K562 (cell line): Measurements from ENCODE around the gene TEAD3. TPM values are rescaled to one million over a fixed set of nuclear protein-coding genes. Genes with fewer than 3 reads are reported as not detected.

Experiments used
- ARID2 ChIP-seq: fragments of 450-650 bp; IDR thresholded peaks from 2 replicates; pipeline ENCODE4 v1.6.1; 2017; ENCODE audit warnings: antibody characterized with exemption, mild to moderate bottlenecking
- CEBPZ ChIP-seq: fragments of 150-350 bp; IDR thresholded peaks from 2 replicates; pipeline ENCODE4 v1.6.1; 2014; ENCODE audit warnings: low read depth, mild to moderate bottlenecking, low read length, borderline replicate concordance
- DDX20 ChIP-seq: fragments of 450-650 bp; IDR thresholded peaks from 2 replicates; pipeline ENCODE4 v1.6.1; 2016; ENCODE audit warnings: missing genetic modification characterization, low read depth, mild to moderate bottlenecking, missing compliant biosample characterization, moderate library complexity
- DPF2 ChIP-seq: fragments of 450-650 bp; IDR thresholded peaks from 2 replicates; pipeline ENCODE4 v1.6.1; 2016
- FOXO4 ChIP-seq: fragments of 450-650 bp; formaldehyde crosslinking; IDR thresholded peaks from 2 replicates; pipeline ENCODE4 v1.4.0; 2020; ENCODE audit warnings: mild to moderate bottlenecking, moderate library complexity
- KLF13 ChIP-seq: fragments of 450-650 bp; IDR thresholded peaks from 2 replicates; pipeline ENCODE4 v1.6.1; 2016; ENCODE audit warnings: missing genetic modification characterization, low read depth, mild to moderate bottlenecking, missing compliant biosample characterization, moderate library complexity, borderline replicate concordance
- MEF2D ChIP-seq: conservative IDR thresholded peaks from 2 replicates; pipeline ENCODE4 v1.6.1; 2016; ENCODE audit warnings: low read depth, missing genetic modification characterization, missing compliant biosample characterization
- MYBL2 ChIP-seq, 2 experiments: fragments of 450-650 bp in 1 of 2; sonication (generic) in 1 of 2; formaldehyde crosslinking in 1 of 2; IDR thresholded peaks; 2 replicates each; pipeline versions ENCODE4 v1.6.1 to v1.8.1; 2017 to 2022; ENCODE audit warnings: borderline replicate concordance in 1 of 2, inconsistent platforms in 1 of 2, low read depth in 1 of 2, mild to moderate bottlenecking in 1 of 2, missing genetic modification reagents in 1 of 2, moderate library complexity in 1 of 2
- SUPT5H ChIP-seq: fragments of 450-650 bp; IDR thresholded peaks from 2 replicates; pipeline ENCODE4 v1.6.1; 2016
- TCFL5 ChIP-seq: fragments of 250-450 bp; sonication (Bioruptor Pico); conservative IDR thresholded peaks from 2 replicates; pipeline ENCODE4 v1.6.1; 2021; ENCODE audit warnings: mild to moderate bottlenecking, moderate library complexity, matching md5 sums
- U2AF2 ChIP-seq: fragments of 200-400 bp; formaldehyde crosslinking; optimal IDR thresholded peaks from 2 replicates; pipeline ENCODE3; 2017; ENCODE audit warnings: low read depth, mild to moderate bottlenecking, low read length
- USF1 ChIP-seq: sonication (generic); formaldehyde crosslinking; IDR thresholded peaks from 2 replicates; pipeline ENCODE4 v1.9.0; 2022; ENCODE audit warnings: mild to moderate bottlenecking, missing genetic modification reagents
- ZBTB1 ChIP-seq: sonication (generic); formaldehyde crosslinking; IDR thresholded peaks from 2 replicates; pipeline ENCODE4 v1.8.1; 2023; ENCODE audit warnings: missing genetic modification reagents, low read depth, mild to moderate bottlenecking, borderline replicate concordance
- ZNF121 ChIP-seq: sonication (generic); formaldehyde crosslinking; conservative IDR thresholded peaks from 2 replicates; pipeline ENCODE4 v1.8.0; 2022; ENCODE audit warnings: missing genetic modification reagents
- ZNF444 ChIP-seq: fragments of 250-450 bp; sonication (Bioruptor Pico); IDR thresholded peaks from 2 replicates; pipeline ENCODE4 v1.4.0; 2020; ENCODE audit warnings: mild to moderate bottlenecking, moderate library complexity
- ZNF644 ChIP-seq: fragments of 200-800 bp; sonication (Bioruptor generic); IDR thresholded peaks from 2 replicates; pipeline ENCODE4 v1.6.1; 2016; ENCODE audit warnings: low read depth, missing genetic modification characterization, missing compliant biosample characterization
- polyA plus RNA-seq, 8 experiments: library from polyadenylated mRNA; depleted of rRNA in 4 of 8; stranded (reverse) in 5 of 8; unstranded in 3 of 8; fragments of >200 nt; fragmentation: Nextera tagmentation in 2 of 8; fragmentation: Illumina TruSeq in 1 of 8; extraction: Ambion mirVana in 2 of 8; extraction: Trizol in 1 of 8; gene quantifications; 2 replicates each; pipeline versions ENCODE4 v1.2.1 to v1.2.3, GENCODE V29; 2011 to 2014; ENCODE audit warnings: inconsistent platforms in 1 of 8, missing spikeins in 1 of 8
- total RNA-seq, 7 experiments: library from RNA; depleted of rRNA in 6 of 7; stranded (reverse); fragments of >200 nt in 6 of 7; fragmentation: Illumina TruSeq in 2 of 7; extraction: Trizol in 2 of 7; gene quantifications; 2 replicates each; pipeline versions ENCODE4 v1.2.1 to v1.2.3, GENCODE V29; 2011 to 2021; ENCODE audit warnings: low replicate concordance in 1 of 7
- TF ChIP-seq, protein P1 (sequence below): sonication (generic); formaldehyde crosslinking; IDR thresholded peaks from 2 replicates; pipeline ENCODE4 v1.5.0; 2020; ENCODE audit warnings: missing genetic modification reagents
- TF ChIP-seq, protein P2 (sequence below): fragments of 250-450 bp; sonication (Bioruptor Pico); IDR thresholded peaks from 2 replicates; pipeline ENCODE4 v1.9.0; 2021; ENCODE audit warnings: mild to moderate bottlenecking, inconsistent platforms

TEAD3 gene
- total and polyA plus RNA-seq, 9 of the 15 experiments (the other 6 are each of a cell fraction or from before 2014, with no cell fraction given): 0.63 to 13.2 (median 3.3) TPM

GRCh38 chr6:35468181-35468979 is 28.5 kb downstream of the TEAD3 start, which contains the start of gene RPL10A (continued):
- no peak for TF ChIP-seq ZBTB1 (CRISPR knock-in tag)
- TF ChIP-seq ARID2: 0 out of 2 replicates have a peak, but pooled peaks have one; percentile 25
- TF ChIP-seq ZNF444 (CRISPR knock-in tag): no peak
- TF ChIP-seq FOXO4: peak; percentile 74; the same call in 1 of the 2 replicates
- TF ChIP-seq DDX20 (tag): no peak
- no peak for TF ChIP-seq ZNF121 (CRISPR knock-in tag)
- peak; percentile 100 for TF ChIP-seq SUPT5H
- TF ChIP-seq ZNF644 (tag): no peak
- TF ChIP-seq, protein P1, sequence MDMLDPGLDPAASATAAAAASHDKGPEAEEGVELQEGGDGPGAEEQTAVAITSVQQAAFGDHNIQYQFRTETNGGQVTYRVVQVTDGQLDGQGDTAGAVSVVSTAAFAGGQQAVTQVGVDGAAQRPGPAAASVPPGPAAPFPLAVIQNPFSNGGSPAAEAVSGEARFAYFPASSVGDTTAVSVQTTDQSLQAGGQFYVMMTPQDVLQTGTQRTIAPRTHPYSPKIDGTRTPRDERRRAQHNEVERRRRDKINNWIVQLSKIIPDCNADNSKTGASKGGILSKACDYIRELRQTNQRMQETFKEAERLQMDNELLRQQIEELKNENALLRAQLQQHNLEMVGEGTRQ (CRISPR knock-in tag): no peak
- no peak for TF ChIP-seq MYBL2 (IDR thresholded peaks at IDR 0.05; ENCODE audit: low read depth)
- no peak for TF ChIP-seq MYBL2 (CRISPR knock-in tag; IDR thresholded peaks at IDR 0.05; ENCODE audit: borderline replicate concordance)
- no peak for TF ChIP-seq MEF2D
- TF ChIP-seq USF1 (CRISPR knock-in tag): peak; percentile 6; the same call in 1 of the 2 replicates
- TF ChIP-seq, protein P2, sequence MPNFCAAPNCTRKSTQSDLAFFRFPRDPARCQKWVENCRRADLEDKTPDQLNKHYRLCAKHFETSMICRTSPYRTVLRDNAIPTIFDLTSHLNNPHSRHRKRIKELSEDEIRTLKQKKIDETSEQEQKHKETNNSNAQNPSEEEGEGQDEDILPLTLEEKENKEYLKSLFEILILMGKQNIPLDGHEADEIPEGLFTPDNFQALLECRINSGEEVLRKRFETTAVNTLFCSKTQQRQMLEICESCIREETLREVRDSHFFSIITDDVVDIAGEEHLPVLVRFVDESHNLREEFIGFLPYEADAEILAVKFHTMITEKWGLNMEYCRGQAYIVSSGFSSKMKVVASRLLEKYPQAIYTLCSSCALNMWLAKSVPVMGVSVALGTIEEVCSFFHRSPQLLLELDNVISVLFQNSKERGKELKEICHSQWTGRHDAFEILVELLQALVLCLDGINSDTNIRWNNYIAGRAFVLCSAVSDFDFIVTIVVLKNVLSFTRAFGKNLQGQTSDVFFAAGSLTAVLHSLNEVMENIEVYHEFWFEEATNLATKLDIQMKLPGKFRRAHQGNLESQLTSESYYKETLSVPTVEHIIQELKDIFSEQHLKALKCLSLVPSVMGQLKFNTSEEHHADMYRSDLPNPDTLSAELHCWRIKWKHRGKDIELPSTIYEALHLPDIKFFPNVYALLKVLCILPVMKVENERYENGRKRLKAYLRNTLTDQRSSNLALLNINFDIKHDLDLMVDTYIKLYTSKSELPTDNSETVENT (CRISPR knock-in tag): peak; percentile 90
- TF ChIP-seq U2AF2: no peak
- no peak for TF ChIP-seq KLF13 (tag)
- no peak for TF ChIP-seq DPF2
- TF ChIP-seq TCFL5 (CRISPR knock-in tag): 0 out of 2 replicates have a peak, but pooled peaks have one; percentile 26
- no peak for TF ChIP-seq CEBPZ
